Neutrophil (primary cell): ENCODE data around the gene HHATL.

Experiments used
- H3K27ac ChIP-seq: fragments of 200-600 bp; sonication (generic); 2 replicates; pipeline ENCODE4 v1.5.1; 2016; ENCODE audit warnings: mild to moderate bottlenecking, moderate library complexity
- H3K27me3 ChIP-seq: fragments of 200-600 bp; sonication (generic); 2 replicates; pipeline ENCODE4 v1.6.0; 2016; ENCODE audit warnings: mild to moderate bottlenecking
- H3K36me3 ChIP-seq: fragments of 200-600 bp; sonication (generic); 2 replicates; pipeline ENCODE4 v1.5.1; 2017
- H3K4me1 ChIP-seq, 2 experiments: fragments of 200-600 bp in 1 of 2; sonication (generic) in 1 of 2; 1 replicate in 1 of 2; 2 replicates in 1 of 2; pipeline versions ENCODE4 v1.5.1 to v1.6.1; 2013 to 2016; ENCODE audit warnings: low read depth in 1 of 2, low read length in 1 of 2, mild to moderate bottlenecking in 1 of 2, moderate library complexity in 1 of 2; ENCODE audit not compliant: control insufficient read depth in 1 of 2, insufficient read depth in 1 of 2
- H3K4me3 ChIP-seq, 2 experiments: fragments of 200-600 bp in 1 of 2; sonication (generic) in 1 of 2; 1 replicate in 1 of 2; 2 replicates in 1 of 2; pipeline ENCODE4 v1.5.1; 2013 to 2016; ENCODE audit warnings: low read depth in 1 of 2, low read length in 1 of 2, mild to moderate bottlenecking in 1 of 2, moderate library complexity in 1 of 2
- H3K9me3 ChIP-seq: fragments of 200-600 bp; sonication (generic); 2 replicates; pipeline ENCODE4 v1.5.1; 2016
- CTCF ChIP-seq: fragments of 200-600 bp; sonication (generic); IDR thresholded peaks from 2 replicates; pipeline ENCODE4 v1.5.1; 2016; ENCODE audit warnings: antibody characterized with exemption

Gene HHATL

GRCh38 chr3:42649783-42650182 lies 52.8 kb downstream of the HHATL start:
- H3K36me3 ChIP-seq = peaks cover 7% of the 10 kb centered on the region
- no peaks in the 10 kb centered on the region for H3K9me3 ChIP-seq
- no peaks in the 10 kb centered on the region for H3K27me3 ChIP-seq
- H3K27ac ChIP-seq = peak overlapping the region; percentile 79
- peaks cover 80 to 81% of the 10 kb centered on the region in 2 experiments for H3K4me1 ChIP-seq
- no peak for TF ChIP-seq CTCF
- no peak overlapping the region for H3K4me3 ChIP-seq

- peaks cover 77 to 79% of the 10 kb centered on the region in 2 experiments for H3K4me1 ChIP-seq
- H3K27me3 ChIP-seq = no peaks in the 10 kb centered on the region
- peaks cover 13% of the 10 kb centered on the region for H3K36me3 ChIP-seq
- no peak overlapping the region for H3K4me3 ChIP-seq
- H3K27ac ChIP-seq = peak overlapping the region; percentile 79
- TF ChIP-seq CTCF = no peak
- H3K9me3 ChIP-seq = no peaks in the 10 kb centered on the region
Observed at GRCh38 chr3:42649006-42649405, 53.6 kb downstream of the HHATL start.

- peaks cover 24% of the 10 kb centered on the region for H3K36me3 ChIP-seq
Observed at GRCh38 chr3:42647821-42648459, 54.7 kb downstream of the HHATL start.

More at GRCh38 chr3:42647821-42648459, 54.7 kb downstream of the HHATL start:
- no peaks in the 10 kb centered on the region for H3K9me3 ChIP-seq
- H3K27ac ChIP-seq = peak overlapping the region; percentile 79
- peaks cover 67 to 69% of the 10 kb centered on the region in 2 experiments for H3K4me1 ChIP-seq
- TF ChIP-seq CTCF = no peak
- no peaks in the 10 kb centered on the region for H3K27me3 ChIP-seq
- H3K4me3 ChIP-seq = no peak overlapping the region
